IMR-90 (cell line): ENCODE results near the gene C4B. TPM values are rescaled to one million over a fixed set of nuclear protein-coding genes. Genes with fewer than 3 reads are reported as not detected.
"Not testable (repeated sequence)": the region's sequence is repeated elsewhere in the genome, so short reads cannot be mapped to it uniquely, and the experiment has no call there.

Experiments
- ATAC-seq: fragments of 200-7000 bp; cut with Tn5 transposase; 2 replicates; pipeline ENCODE4 v1.9.1; 2020; ENCODE audit warnings: low read depth, mild to moderate bottlenecking, moderate library complexity
- BruUV-seq: library from RNA; stranded (reverse); fragments of 400-500 nt; replicated peaks from 2 replicates; lab custom pipeline; 2021; lab: Mats Ljungman, UMichigan
- CTCF ChIA-PET: fragments of 300-600 bp; formaldehyde crosslinking; extraction: SDS; loops from one replicate; lab custom pipeline; 2021; ENCODE audit warnings: antibody characterized with exemption; lab: Yijun Ruan, JAX
- POLR2A ChIA-PET: fragments of 300-600 bp; sonication (Branson Sonifier 250); formaldehyde crosslinking; loops from one replicate; lab custom pipeline; 2022; ENCODE audit warnings: antibody characterized with exemption; ENCODE audit not compliant: unreplicated experiment; lab: Charles Lee
- DNase-seq: peaks from one replicate; pipeline ENCODE4 v3.0.0; 2013
- H2AFZ ChIP-seq: replicated peaks from 2 replicates; pipeline ENCODE3; 2013; ENCODE audit warnings: low read length, mild to moderate bottlenecking; ENCODE audit not compliant: poor library complexity
- H2AK5ac ChIP-seq: 2 replicates; pipeline ENCODE4 v1.6.1; 2013; ENCODE audit warnings: low read depth, low read length, inconsistent platforms
- H2AK9ac ChIP-seq: replicated peaks from 2 replicates; pipeline ENCODE3; 2013; ENCODE audit warnings: mild to moderate bottlenecking, low read depth, low read length, moderate library complexity; ENCODE audit not compliant: poor library complexity
- H2BK120ac ChIP-seq: 2 replicates; pipeline ENCODE4 v1.6.1; 2013; ENCODE audit warnings: low read depth, low read length, inconsistent platforms
- H2BK15ac ChIP-seq: 3 replicates; pipeline ENCODE4 v1.6.1; 2013; ENCODE audit warnings: low read depth, low read length, inconsistent platforms
- H2BK20ac ChIP-seq: 2 replicates; pipeline ENCODE4 v1.6.1; 2013; ENCODE audit warnings: low read depth, mild to moderate bottlenecking, inconsistent platforms, low read length, moderate library complexity
- H2BK5ac ChIP-seq: 2 replicates; pipeline ENCODE4 v1.6.1; 2013; ENCODE audit warnings: mild to moderate bottlenecking, low read depth, low read length, inconsistent platforms; ENCODE audit not compliant: poor library complexity, severe bottlenecking
- H3K14ac ChIP-seq: replicated peaks from 2 replicates; pipeline ENCODE4 v1.6.1; 2013; ENCODE audit warnings: low read depth, low read length, inconsistent platforms
- H3K18ac ChIP-seq: 2 replicates; pipeline ENCODE4 v1.6.1; 2013; ENCODE audit warnings: low read depth, low read length, control low read depth
- H3K23ac ChIP-seq: 2 replicates; pipeline ENCODE4 v1.6.1; 2013; ENCODE audit warnings: low read depth, low read length, inconsistent platforms
- H3K27ac ChIP-seq: 2 replicates; pipeline ENCODE4 v1.5.1; 2013; ENCODE audit warnings: mild to moderate bottlenecking, control low read depth, low read length; ENCODE audit not compliant: insufficient read depth
- H3K27me3 ChIP-seq: 2 replicates; pipeline ENCODE4 v1.6.1; 2013; ENCODE audit warnings: low read length; ENCODE audit not compliant: control insufficient read depth, insufficient read depth
- H3K36me3 ChIP-seq: 2 replicates; pipeline ENCODE4 v1.6.1; 2013; ENCODE audit warnings: low read length, mixed read lengths; ENCODE audit not compliant: control insufficient read depth, insufficient read depth
- H3K4ac ChIP-seq: 2 replicates; pipeline ENCODE4 v1.6.1; 2013; ENCODE audit warnings: low read depth, low read length, inconsistent platforms
- H3K4me1 ChIP-seq: 2 replicates; pipeline ENCODE4 v1.6.1; 2013; ENCODE audit warnings: low read length, mixed read lengths; ENCODE audit not compliant: control insufficient read depth, insufficient read depth
- H3K4me2 ChIP-seq: 2 replicates; pipeline ENCODE4 v1.6.1; 2013; ENCODE audit warnings: low read depth, mild to moderate bottlenecking, control low read depth, low read length, moderate library complexity
- H3K4me3 ChIP-seq: 2 replicates; pipeline ENCODE4 v1.5.1; 2013; ENCODE audit warnings: low read depth, mild to moderate bottlenecking, control low read depth, low read length, moderate library complexity; ENCODE audit not compliant: insufficient read depth
- H3K56ac ChIP-seq: 2 replicates; pipeline ENCODE4 v1.6.1; 2013; ENCODE audit warnings: low read length, inconsistent platforms; ENCODE audit not compliant: insufficient read depth; ENCODE audit errors: extremely low read depth
- H3K79me1 ChIP-seq, 2 experiments: 2 replicates each; pipeline ENCODE4 v1.6.1; 2013; ENCODE audit warnings: low read length in 2 of 2, inconsistent platforms in 1 of 2, low read depth in 1 of 2
- H3K9ac ChIP-seq: 2 replicates; pipeline ENCODE4 v1.6.1; 2013; ENCODE audit warnings: low read depth, low read length, control low read depth
- H3K9me1 ChIP-seq: 2 replicates; pipeline ENCODE4 v1.6.1; 2013; ENCODE audit warnings: low read length, inconsistent platforms; ENCODE audit not compliant: insufficient read depth
- H3K9me3 ChIP-seq: 2 replicates; pipeline ENCODE4 v1.6.1; 2013; ENCODE audit warnings: low read length; ENCODE audit not compliant: control insufficient read depth, insufficient read depth
- H4K20me1 ChIP-seq: 2 replicates; pipeline ENCODE4 v1.6.1; 2013; ENCODE audit warnings: low read length, inconsistent platforms; ENCODE audit not compliant: insufficient read depth
- H4K5ac ChIP-seq: 2 replicates; pipeline ENCODE4 v1.6.1; 2013; ENCODE audit warnings: mild to moderate bottlenecking, low read depth, low read length, control low read depth
- H4K8ac ChIP-seq, 2 experiments: 2 replicates each; pipeline ENCODE4 v1.6.1; 2013; ENCODE audit warnings: low read depth in 2 of 2, low read length in 2 of 2, control low read depth in 1 of 2, inconsistent platforms in 1 of 2
- H4K91ac ChIP-seq: 2 replicates; pipeline ENCODE4 v1.6.1; 2013; ENCODE audit warnings: low read depth, low read length, inconsistent platforms; ENCODE audit not compliant: insufficient read depth
- WGBS, 2 experiments: methylation state at CpG; one replicate each; pipeline versions ENCODE4 v1.1.5 to v1.1.7; 2013; ENCODE audit warnings: missing lambda C conversion rate in 2 of 2; ENCODE audit not compliant: insufficient read length in 1 of 2; ENCODE audit errors: extremely low coverage in 2 of 2; 5-methylcytosine and 5-hydroxymethylcytosine counted together
- dilution Hi-C: fragments of 300-500 bp; cut with HindIII; formaldehyde crosslinking; loops from one replicate; pipeline ENCODE4 v1.14.3; 2018; ENCODE audit warnings: low sequenced_read_pairs; ENCODE audit not compliant: unreplicated experiment
- in situ Hi-C: fragments of 300-500 bp; cut with MboI; formaldehyde crosslinking; loops from 3 replicates; pipeline ENCODE4 v1.14.3; 2019; ENCODE audit warnings: low sequenced_read_pairs, inconsistent platforms, mixed read lengths
- intact Hi-C: fragments of 100-400 bp; cut with micrococcal nuclease; formaldehyde crosslinking; loops from 2 replicates; pipeline ENCODE4 v1.10.0; 2022
- polyA plus RNA-seq, 3 experiments: library from polyadenylated mRNA; depleted of rRNA; stranded (reverse); fragments of >200 nt; gene quantifications; 2 replicates each; pipeline ENCODE4 v1.2.3, GENCODE V29; 2012; ENCODE audit warnings: low replicate concordance in 1 of 3
- total RNA-seq: library from RNA; depleted of rRNA; stranded (reverse); fragments of >200 nt; gene quantifications from 2 replicates; pipeline ENCODE4 v1.2.3, GENCODE V29; 2012

Gene C4B
- total and polyA plus RNA-seq, 2 of the 4 experiments (the other 2 are of a cell fraction), result 0.54 to 4.2 TPM

- H2BK5ac ChIP-seq, H3K4ac ChIP-seq, DNase-seq, H4K91ac ChIP-seq, H2BK20ac ChIP-seq, H4K5ac ChIP-seq, H3K9me3 ChIP-seq, H2AFZ ChIP-seq, H2BK15ac ChIP-seq, H4K20me1 ChIP-seq, H3K27me3 ChIP-seq, H4K8ac ChIP-seq, CTCF ChIA-PET, H2AK9ac ChIP-seq, H3K79me1 ChIP-seq, in situ Hi-C loops, POLR2A ChIA-PET, H3K4me2 ChIP-seq, intact Hi-C loops, H3K56ac ChIP-seq, H3K18ac ChIP-seq, H3K36me3 ChIP-seq, H3K4me1 ChIP-seq, H3K27ac ChIP-seq, H2AK5ac ChIP-seq, H2BK120ac ChIP-seq, ATAC-seq, H3K9me1 ChIP-seq, H3K14ac ChIP-seq, H3K9ac ChIP-seq, H3K4me3 ChIP-seq, H3K23ac ChIP-seq, dilution Hi-C loops, BruUV-seq: not testable (repeated sequence)
- WGBS, 2 experiments, result no CpG with 5 or more reads among the region's 5 CpGs
Observed at GRCh38 chr6:32013738-32014137, 857 bp upstream of the C4B start.

- H2BK120ac ChIP-seq, H3K56ac ChIP-seq, BruUV-seq, H4K91ac ChIP-seq, H3K18ac ChIP-seq, H3K27ac ChIP-seq, H3K9me1 ChIP-seq, in situ Hi-C loops, CTCF ChIA-PET, H4K8ac ChIP-seq, intact Hi-C loops, H3K4ac ChIP-seq, H3K9ac ChIP-seq, POLR2A ChIA-PET, H2AK5ac ChIP-seq, H3K4me1 ChIP-seq, dilution Hi-C loops, H3K23ac ChIP-seq, H2BK20ac ChIP-seq, H4K20me1 ChIP-seq, H3K4me3 ChIP-seq, H3K14ac ChIP-seq, H3K4me2 ChIP-seq, H4K5ac ChIP-seq, H2AFZ ChIP-seq, ATAC-seq, H3K27me3 ChIP-seq, H2BK15ac ChIP-seq, H2BK5ac ChIP-seq, H3K9me3 ChIP-seq, DNase-seq, H3K36me3 ChIP-seq, H3K79me1 ChIP-seq, H2AK9ac ChIP-seq: not testable (repeated sequence)
- no CpG with 5 or more reads among the region's 10 CpGs for WGBS, 2 experiments
Observed at GRCh38 chr6:32022100-32022499, 7.5 kb downstream of the C4B start.
